ENCODE results near the gene WLS.

GRCh38 chr1:68237040-68237439 is 4.7 kb upstream of the WLS start:
- no peak for TF ChIP-seq CTCF (conservative IDR thresholded peaks at IDR 0.05)
- no peak for TF ChIP-seq ZFX (IDR thresholded peaks at IDR 0.05)
